Activated T-cell treated with anti-CD3 and anti-CD28 coated beads, Interleukin-2, amount 50 U/mL, for 48 hours (primary cell): ENCODE data around the gene PSMD7.
A peak's percentile ranks its signal among the peaks of the same experiment; 100 is the strongest.

Experiments used
- DNase-seq, 2 experiments: peaks; one replicate each; pipeline ENCODE4 v3.0.0-alpha.2; 2020

Gene PSMD7

GRCh38 chr16:74296432-74297144 lies at the start of gene PSMD7:
PSMD7 (plus strand) TSS chr16:74296814; CDS start chr16:74296915, 101 bp downstream.
- peak; percentile 93 to 95 for DNase-seq

GRCh38 chr16:74249254-74249653 lies 47.4 kb upstream of the PSMD7 start:
- DNase-seq = no peak

GRCh38 chr16:74249846-74250245 lies 46.8 kb upstream of the PSMD7 start:
- no peak for DNase-seq

GRCh38 chr16:74252329-74252728 lies 44.3 kb upstream of the PSMD7 start:
- DNase-seq = no peak

- no peak for DNase-seq
Measured at GRCh38 chr16:74253161-74253938, 43.3 kb upstream of the PSMD7 start.

GRCh38 chr16:74257061-74257460 lies 39.6 kb upstream of the PSMD7 start:
- no peak for DNase-seq

- no peak for DNase-seq
Measured at GRCh38 chr16:74261068-74261467, 35.5 kb upstream of the PSMD7 start.

- DNase-seq = no peak
Measured at GRCh38 chr16:74264811-74265210, 31.8 kb upstream of the PSMD7 start.

- no peak for DNase-seq
Measured at GRCh38 chr16:74268372-74268782, 28.2 kb upstream of the PSMD7 start.

- no peak for DNase-seq
Measured at GRCh38 chr16:74271872-74272271, 24.7 kb upstream of the PSMD7 start.

- no peak for DNase-seq
Measured at GRCh38 chr16:74275031-74275636, 21.5 kb upstream of the PSMD7 start.

GRCh38 chr16:74275711-74276110 lies 20.9 kb upstream of the PSMD7 start:
- DNase-seq = no peak

- no peak for DNase-seq
Measured at GRCh38 chr16:74277974-74278373, 18.6 kb upstream of the PSMD7 start.

GRCh38 chr16:74279266-74279665 lies 17.3 kb upstream of the PSMD7 start:
- DNase-seq = no peak

GRCh38 chr16:74279805-74280204 lies 16.8 kb upstream of the PSMD7 start:
- DNase-seq = no peak

- no peak for DNase-seq
Measured at GRCh38 chr16:74280448-74280847, 16.2 kb upstream of the PSMD7 start.

GRCh38 chr16:74281300-74281699 lies 15.3 kb upstream of the PSMD7 start:
- no peak for DNase-seq

- no peak for DNase-seq
Measured at GRCh38 chr16:74283716-74284115, 12.9 kb upstream of the PSMD7 start.

- DNase-seq = no peak
Measured at GRCh38 chr16:74288065-74288464, 8.5 kb upstream of the PSMD7 start.

- no peak for DNase-seq
Measured at GRCh38 chr16:74290356-74290755, 6.3 kb upstream of the PSMD7 start.

GRCh38 chr16:74291176-74291575 lies 5.4 kb upstream of the PSMD7 start:
- DNase-seq = no peak

- DNase-seq = no peak
Measured at GRCh38 chr16:74291577-74292208, 4.9 kb upstream of the PSMD7 start.

- DNase-seq = no peak
Measured at GRCh38 chr16:74296104-74296431, 546 bp upstream of the PSMD7 start.
